GM20431 (cell line): ENCODE measurements around the gene TBC1D23.
"Not testable (repeated sequence)": the region's sequence is repeated elsewhere in the genome, so short reads cannot be mapped to it uniquely, and the experiment has no call there.

ENCODE experiments used
- in situ Hi-C: fragments of 300-500 bp; cut with MseI, MboI; formaldehyde crosslinking; loops from one replicate; pipeline ENCODE4 v1.15.0; 2020; ENCODE audit warnings: low sequenced_read_pairs; ENCODE audit not compliant: unreplicated experiment

TBC1D23 gene

DNA sequence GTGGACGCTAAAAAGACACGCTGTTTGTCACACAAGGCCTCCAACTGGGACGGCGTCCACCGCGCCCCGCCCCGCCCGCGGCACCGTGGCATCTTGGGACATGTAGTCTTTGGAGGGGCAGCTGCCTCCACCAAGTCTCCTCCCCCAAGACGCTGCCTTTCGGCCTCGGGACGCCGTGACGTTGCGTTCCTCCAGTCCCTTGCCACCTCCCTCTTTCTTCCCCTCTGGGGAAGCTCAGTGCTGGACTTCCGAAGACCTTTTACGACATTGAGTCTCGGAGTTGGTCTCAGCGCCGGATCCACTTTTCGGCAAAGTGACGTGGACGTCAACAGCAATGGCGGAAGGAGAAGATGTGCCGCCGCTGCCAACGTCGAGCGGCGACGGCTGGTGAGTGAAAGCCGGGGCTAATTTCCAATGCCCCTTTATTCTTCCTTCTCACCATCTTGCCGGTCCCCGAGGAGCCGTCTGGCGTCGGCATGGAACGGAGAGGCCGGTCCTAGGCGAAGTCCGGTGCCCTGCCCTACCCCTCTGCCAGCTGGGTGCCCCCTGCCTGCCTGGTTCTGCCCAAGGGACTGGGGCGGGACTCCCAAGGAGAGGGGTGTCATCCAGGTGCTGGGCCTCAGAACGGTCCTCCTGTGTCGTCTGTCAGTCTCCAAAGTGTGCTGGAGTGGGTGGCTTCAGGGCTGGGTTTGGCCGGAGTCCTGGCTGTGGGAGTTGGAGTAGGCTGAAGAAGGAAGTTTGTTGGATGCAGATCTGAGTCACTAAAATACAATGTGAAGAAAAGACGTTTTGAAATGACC, at the start of gene TBC1D23:
TBC1D23 (plus strand) TSS at position 308 of the 800 bp plus-strand sequence; CDS start at position 335, 27 bp downstream.
- in situ Hi-C loops = no loop called here

DNA sequence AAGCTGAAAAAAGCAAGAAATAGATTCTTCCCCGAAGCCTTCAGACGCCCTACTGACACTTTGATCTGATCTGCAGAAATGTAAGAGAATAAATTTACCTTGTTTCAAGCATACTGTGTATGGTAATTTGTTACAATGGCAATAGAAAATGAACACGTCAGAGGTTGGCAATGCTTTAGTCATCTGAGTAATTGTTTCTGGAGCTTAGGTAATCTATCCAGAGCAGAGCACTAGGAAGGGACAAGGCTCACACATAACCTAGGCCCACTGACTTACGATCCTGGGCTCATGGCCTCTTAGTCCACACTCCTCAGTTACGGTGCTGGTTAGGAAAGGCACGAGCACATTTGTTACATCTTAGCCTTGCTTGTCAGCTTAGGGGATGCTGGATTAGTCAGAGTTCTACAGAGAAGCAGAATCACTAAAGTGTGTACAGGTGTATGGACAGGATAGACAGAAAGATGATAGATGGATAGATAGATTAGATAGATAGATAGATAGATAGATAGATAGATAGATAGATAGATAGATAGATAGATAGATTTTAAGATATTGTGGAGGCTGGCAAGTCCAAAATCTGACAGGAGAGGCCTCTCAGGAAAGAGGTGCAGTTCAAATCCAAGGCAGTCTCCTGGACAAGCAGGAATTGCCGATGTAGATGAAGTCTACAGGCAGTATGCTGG, 46.8 kb upstream of the TBC1D23 start:
- in situ Hi-C loops = no loop called here

DNA sequence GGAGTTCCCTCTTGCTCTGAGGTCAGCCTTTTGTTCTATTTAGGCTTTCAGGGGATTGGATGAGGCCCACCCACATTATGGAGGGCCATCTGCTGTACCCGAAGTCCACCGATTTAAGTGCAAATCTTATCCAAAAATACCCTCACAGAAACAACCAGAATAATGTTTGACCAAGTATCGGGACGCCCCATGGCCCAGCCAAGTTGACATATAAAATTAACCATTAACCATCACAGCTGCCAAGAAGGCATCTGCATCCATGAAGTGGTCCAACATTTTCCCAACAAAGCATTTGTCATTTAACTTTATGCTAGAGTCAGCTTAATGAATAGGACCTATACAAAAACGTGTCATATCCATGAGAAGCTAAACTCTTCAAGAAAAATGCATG, 46.2 kb upstream of the TBC1D23 start:
- in situ Hi-C loops = no loop called here

DNA sequence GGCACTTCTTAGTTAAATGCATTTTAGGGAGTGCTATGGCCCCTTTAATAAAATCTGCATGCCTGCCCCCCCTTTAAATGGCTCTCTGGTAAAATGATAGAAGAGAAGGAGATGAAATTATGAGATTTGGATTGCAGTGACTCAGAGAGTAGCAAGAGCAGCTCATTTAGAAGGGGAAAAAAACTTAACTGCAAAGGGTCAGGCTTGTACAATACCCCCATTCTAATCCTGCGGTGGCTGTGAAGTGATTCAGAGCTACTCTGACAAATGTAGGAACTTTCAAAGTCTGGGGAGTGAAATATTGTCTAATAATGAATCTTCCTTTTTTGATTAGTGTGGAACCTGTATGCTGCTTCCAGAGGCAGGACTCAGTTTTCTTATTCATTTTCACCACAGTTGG, 44.1 kb upstream of the TBC1D23 start:
- in situ Hi-C loops = no loop called here

DNA sequence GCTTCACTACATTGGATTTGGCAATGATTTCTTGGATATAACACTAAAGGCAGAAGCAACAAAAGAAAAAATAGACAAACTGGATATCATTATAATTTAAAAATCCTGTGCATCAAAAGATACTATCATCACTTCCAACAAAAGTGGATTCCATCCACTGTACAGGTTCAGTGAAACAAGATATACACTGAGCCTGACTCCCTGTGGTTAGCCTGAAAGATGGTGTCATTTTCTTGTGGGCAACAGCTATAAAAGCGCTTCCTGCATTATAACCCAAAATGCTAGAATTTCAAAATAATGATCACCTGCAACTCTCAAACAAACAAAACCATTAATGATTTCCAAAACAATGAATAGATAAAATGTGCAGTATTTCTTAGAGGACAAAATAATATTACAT, 39.6 kb upstream of the TBC1D23 start:
- in situ Hi-C loops = no loop called here

DNA sequence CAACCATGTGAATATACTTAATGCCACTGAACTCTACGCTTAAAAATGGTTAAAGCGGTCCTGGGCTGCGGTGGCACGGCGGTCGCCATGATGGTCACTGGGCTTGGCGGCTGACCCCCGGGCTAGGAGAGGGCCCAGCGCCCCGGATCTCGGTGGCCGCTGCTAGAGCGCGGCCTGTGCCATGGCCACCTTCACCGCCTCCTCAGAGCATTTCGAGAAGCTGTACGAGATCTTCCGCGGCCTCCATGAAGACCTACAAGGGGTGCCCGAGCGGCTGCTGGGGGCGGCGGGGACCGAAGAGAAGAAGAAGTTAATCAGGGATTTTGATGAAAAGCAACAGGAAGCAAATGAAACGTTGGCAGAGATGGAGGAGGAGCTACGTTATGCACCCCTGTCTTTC, 35.6 kb upstream of the TBC1D23 start:
- in situ Hi-C loops = no loop called here

DNA sequence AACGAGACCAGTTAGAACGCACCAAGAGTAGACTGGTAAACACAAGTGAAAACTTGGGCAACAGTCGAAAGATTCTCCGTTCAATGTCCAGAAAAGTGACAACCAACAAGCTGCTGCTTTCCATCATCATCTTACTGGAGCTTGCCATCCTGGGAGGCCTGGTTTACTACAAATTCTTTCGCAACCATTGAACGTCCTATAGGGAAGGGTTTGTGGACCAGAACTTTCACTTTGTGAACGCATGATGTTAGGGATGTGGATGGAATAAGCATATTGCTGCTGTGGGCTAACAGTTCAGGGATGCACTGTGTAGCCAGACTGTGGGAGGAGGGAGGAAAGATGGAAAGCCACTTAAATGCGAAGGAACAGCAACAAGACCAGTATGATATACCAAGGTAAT, 34.9 kb upstream of the TBC1D23 start:
- in situ Hi-C loops = no loop called here

DNA sequence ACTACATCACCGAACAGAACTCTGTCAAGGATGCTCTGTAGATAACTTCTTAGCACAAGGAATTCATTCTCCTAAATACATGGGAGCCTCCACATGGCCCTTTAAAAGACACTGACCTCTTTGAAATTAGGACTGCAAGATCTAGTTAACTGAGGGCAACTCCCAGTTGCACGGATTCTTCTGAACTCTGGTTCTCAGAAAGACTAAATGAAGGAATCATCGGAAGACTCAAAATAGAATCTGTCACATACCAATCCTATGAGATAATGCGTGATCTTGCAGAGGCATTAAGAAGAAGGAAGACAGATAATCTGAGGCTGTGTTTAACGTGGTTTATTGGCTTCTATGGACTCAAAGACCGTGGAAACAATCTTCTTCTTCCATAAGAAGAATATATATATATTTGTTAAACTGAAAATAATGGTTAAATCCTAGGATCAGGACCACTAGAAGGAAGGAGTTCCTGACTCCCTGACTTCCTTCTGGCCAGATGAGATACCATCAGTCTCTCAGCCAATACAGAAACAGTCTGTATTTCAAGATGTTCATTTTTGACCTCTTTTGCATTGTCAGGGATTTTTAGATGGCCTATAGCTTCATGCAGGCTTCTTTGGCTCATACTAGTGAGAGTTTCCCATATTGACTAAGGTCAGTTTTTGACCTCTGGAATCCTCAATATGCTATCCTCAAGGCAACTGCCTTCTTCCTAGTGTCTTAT, 33.9 kb upstream of the TBC1D23 start:
- in situ Hi-C loops = no loop called here

DNA sequence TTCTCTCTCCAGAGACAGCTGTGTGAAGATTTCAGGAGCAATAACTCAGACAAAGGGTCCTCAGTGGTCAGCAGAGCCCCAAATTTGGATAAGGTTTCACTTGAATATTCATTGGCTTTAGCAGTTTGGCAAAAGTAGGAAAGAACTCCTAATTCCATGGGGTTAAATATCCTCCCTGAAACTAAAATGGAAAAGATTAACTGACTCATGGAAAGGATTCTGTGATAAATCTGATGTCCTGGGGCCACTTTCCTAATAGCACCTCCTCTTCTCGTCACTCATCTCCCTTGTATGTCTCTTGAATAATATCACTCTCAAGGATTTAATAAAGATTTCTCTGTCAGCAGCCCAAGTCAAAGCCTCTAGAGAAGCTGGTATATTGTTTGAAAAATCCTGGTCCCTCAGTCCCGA, 33.3 kb upstream of the TBC1D23 start:
- in situ Hi-C loops = no loop called here

DNA sequence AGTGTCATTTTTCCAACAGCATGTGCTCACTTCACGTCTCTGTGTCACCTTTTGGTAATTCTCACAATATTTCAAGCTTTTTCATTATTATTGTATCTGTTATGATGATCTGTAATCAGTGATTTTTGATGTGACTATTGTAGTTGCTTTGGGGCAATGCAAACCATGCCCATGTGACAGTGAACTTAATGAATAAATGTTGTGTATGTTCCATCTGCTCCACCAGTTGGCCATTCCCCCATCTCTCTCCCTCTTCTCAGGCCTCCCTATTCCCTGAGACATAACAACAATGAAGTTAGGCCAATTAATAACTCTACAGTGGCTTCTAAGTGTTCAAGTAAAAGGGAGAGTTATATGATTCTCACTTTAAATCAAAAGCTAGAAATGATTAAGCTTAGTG, 32.5 kb upstream of the TBC1D23 start:
- in situ Hi-C loops = no loop called here

DNA sequence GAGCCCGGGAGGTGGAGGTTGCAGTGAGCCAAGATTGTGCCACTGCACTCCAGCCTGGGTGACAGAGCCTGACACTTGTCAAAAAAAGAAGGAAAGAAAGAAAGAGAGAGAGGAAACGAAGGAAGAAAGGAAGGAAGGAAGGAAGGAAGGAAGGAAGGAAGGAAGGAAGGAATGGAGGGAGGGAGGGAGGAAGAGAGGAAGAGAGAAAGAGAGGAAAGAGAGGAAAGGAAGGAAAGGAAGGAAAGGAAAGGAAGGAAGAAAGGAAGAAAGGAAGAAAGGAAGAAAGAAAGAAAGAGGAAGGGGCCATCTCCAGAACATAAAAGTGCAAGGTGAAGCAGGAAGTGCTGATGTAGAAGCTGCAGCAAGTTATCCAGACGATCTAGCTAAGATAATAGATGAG, 31.6 kb upstream of the TBC1D23 start:
- in situ Hi-C loops = not testable (repeated sequence)

DNA sequence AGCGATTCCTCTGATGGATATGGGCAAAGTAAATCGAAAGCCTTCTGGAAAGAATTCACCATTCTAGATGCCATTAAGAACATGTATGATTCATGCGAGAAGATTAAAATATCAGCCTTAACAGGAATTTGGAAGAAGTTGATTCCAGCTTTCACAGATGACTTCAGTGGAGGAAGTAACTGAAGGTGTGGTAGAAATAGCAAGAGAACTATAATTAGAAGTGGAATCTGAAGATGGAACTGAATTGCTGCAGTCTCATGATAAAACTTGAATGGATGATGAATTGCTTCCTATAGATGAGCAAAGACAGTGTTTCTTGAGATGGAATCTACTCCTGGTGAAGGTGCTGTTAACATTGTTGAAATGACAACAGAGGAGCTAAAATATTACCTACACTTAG, 30.1 kb upstream of the TBC1D23 start:
- in situ Hi-C loops = no loop called here

DNA sequence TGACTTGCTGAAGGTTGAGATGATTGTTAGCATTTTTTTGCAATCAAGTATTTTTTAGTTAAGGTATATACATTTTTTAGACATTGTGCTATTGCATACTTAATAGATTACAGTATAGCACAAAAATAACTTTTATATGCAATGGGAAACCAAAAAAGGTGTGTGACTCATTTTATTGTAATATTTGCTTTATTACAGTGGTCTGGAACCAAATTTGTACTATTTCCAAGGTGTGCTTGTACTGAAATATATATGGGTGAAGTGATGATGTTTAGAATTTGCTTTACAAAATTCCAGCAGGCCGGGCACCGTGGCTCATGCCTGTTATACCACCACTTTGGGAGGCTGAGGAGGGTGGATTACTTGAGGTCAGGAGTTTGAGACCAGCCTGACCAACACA, 29.1 kb upstream of the TBC1D23 start:
- in situ Hi-C loops = no loop called here

DNA sequence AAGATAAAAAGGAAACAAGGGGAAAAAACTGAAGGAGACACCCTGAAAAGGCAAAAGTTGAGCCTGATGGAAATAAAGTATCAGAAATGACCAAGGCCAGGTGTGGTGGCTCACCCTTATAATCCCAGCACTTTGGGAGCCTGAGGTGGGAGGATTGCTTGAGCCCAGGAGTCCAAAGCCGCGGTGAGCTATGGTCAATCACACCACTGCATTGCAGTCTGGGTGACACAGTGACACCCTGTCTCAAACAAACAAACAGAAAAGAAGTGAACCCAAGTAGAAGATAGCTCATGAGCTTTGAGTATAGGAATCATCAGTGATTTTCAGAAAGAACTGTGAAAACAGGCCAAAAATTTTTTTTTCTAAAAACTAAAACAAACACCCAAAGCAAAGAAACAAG, 26.4 kb upstream of the TBC1D23 start:
- in situ Hi-C loops = no loop called here

DNA sequence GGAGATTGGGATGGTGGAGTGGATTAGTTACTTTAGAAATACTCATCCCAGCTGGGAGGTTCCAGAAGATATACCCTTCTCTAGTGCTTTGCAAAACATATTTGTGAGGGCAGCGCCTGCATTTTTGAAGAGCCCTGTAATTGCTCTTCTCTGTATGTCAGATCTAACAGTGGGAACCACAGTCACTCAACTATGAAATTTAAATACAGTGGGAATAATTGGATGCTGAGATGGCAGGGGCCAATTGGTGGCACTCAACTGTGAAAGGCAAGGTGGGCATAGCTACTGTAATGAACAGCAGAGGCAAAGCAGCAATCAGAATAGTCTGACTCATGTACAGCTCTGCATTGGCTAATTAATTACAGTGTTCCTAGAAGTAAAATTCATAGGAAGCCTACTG, 22.2 kb upstream of the TBC1D23 start:
- in situ Hi-C loops = no loop called here

DNA sequence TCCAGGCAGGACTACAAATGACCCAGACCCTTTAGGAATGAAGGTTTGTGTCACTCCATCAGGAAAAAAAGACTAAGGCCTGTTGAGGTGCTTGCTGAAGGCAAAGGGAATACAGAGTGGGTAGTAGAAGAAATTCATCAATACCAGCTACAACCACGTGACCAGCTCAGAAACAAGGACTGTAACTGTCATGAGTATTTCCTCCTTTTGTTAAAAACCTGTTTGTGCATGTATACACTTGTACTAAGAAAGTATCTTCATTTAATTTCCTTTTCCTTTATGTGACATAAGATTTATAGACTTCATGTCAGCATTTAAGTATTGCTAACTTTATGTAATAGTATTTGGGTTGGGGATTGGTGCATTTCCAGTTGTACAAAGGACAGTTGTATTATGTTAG, 18.3 kb upstream of the TBC1D23 start:
- in situ Hi-C loops = not testable (repeated sequence)

DNA sequence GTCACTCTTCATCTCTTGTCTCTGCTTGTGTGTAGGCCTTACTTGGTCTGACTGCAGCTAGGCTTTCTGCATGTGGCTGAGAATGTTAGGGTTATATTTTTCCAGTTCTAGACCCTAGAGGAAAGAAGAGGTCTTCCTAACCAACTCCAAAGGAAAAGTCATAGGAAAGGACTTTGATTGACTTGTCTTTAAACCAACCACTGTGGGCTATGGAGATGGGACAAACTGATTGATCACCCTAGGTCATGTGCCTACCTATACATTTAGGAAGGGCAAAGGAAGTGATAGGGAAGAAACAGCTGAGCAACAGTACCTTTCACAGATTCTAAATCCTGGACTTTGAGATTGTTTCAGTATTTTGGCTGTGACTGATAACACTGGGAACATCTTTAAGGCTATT, 16.5 kb upstream of the TBC1D23 start:
- in situ Hi-C loops = no loop called here

DNA sequence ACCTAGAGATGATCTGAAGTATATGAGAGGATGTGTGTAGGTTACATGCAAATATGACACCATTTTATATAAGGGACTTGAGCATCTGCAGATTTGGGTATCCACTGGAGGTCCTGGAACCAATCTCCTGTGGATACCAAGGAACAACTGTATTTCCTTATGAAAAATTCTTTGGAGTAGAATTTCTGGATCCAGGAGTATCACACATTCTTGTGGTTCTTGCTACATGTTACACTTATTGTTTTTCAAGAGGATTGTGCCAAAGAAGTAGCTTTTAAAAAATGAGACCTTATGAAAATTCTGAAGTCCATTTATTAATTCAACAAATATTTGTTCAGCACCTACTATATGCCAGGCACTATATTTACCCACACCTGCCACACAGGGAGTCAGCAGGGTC, 15.7 kb upstream of the TBC1D23 start:
- in situ Hi-C loops = no loop called here

DNA sequence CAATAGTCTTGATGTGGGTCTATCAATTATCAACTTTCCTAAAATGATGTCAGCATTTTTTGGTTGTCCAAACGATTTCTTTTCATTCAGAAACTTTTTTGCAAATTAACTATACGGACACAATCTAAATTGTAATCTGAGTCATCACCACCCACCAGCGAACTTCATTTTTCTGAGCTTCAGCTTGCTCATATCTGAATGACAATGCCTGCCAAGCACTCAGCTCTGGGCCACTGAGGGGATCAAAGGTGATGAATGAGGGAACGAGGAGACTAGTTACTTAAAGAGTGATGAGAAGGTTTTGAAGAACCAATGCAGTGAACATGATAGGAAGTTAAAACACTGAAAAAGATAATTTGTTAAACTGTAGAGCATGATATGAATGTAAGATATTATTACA, 14.9 kb upstream of the TBC1D23 start:
- in situ Hi-C loops = no loop called here

DNA sequence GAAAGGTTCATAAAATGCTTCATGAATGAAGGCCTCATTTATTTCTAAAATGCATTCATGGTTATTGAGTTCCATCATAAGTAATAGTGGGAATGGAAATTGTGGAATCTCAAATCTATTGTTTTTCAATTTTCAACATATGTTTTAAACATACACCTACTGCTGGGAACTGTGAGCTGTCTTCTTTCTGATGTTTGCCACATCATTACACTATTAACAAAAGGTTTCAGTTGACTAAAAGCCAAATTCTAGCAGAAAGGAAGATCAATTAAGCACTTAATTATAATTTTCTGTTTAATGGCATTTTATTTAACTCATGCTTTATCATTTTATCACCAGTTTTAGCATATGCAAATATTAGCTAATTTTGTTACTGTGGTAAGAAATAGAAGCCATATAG, 13.8 kb upstream of the TBC1D23 start:
- in situ Hi-C loops = no loop called here

DNA sequence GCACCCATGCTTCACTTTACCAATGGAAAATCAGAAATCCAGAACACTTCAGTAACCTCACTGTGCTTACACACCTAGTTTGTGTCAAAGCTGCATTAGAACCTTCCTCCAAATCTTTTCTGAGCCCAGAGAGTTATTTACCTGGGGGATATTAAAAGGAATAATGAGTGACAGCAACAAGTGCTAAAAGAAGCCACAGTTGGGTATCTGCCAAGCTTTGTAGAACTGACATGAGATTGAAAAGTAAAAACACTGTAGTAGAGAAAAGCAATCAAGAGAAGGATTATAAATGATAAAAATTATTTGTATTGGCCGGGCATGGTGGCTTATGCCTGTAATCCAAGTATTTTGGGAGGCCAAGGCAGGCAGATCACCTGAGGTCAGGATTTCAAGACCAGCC, 8.8 kb upstream of the TBC1D23 start:
- in situ Hi-C loops = loop anchor here (10.0 kb wide), 2 partner anchors 187 to 407 kb away; no protein-coding TSS in a partner anchor
